GM19043 (cell line): ENCODE measurements around the gene PFDN1.

Source experiments
- ATAC-seq: cut with Tn5 transposase; IDR thresholded peaks from one replicate; pipeline ENCODE4 v1.9.1; 2021; ENCODE audit warnings: low read depth; ENCODE audit not compliant: unreplicated experiment

The PFDN1 gene

DNA sequence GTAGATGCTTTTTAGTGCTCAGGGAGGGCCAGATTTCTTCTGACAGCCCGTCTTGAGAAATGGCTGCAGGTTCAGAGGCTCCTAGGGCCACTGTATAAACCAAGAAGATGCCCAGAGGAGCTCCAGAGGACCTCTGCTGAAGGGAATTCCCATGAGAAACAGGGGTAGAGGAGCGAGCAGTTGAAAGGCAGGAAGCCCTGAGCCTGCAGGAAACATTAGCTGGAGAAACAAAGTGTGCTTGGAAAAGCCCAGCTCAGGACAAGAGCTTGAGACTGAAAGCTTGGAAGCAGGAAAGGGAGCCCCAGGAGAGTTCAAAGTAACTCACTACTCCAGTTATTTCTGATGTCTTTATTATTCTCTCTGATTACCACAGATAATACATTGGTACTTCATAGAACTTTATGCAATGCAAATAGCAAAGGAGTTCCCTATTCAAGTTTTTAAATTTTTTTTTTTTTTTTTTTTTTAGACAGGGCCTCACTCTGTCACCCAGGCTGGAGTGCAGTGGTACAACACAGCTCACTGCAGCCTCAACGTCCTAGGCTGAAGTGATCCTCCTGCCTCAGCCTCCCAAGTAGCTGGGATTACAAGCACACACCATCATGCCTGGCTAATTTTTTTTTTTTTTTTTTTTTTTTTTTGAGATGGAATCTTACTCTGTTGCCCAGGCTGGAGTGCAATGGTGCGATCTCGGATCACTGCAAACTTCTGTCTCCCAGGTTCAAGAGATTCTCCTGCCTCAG, 27.0 kb upstream of the PFDN1 start:
- ATAC-seq: no peak

DNA sequence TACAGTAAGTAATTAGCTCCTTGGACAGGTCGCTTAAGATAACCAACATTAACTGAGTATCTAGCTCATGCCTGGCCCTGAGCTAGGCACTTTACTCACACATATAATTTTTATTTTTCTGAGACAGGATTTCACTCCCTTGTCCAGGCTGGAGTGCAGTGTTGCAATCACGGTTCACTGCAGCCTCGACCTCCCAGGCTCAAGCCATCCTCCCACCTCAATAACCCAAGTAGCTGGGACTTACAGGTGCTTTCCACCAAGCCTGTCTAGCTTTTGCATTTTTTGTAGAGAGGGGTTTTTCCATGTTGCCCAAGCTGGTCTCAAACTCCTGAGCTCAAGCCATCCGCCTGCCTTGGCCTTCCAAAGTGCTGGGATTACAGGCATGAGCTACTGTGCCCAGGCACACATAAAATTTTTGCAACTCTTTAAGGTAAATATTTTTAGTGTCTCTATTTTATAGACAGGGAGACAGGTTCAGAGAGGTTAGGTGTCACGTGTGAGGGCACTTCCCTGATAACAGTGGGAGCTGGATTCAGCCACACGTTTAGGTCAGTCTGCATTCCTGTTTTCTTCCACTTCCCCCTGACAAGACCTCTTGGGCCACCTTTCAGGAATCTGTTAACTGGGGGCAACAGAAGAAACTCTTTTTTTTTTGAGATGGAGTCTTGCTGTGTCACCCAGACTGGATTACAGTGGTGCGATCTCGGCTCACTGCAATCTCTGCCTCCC, 25.3 kb upstream of the PFDN1 start:
- no peak for ATAC-seq

DNA sequence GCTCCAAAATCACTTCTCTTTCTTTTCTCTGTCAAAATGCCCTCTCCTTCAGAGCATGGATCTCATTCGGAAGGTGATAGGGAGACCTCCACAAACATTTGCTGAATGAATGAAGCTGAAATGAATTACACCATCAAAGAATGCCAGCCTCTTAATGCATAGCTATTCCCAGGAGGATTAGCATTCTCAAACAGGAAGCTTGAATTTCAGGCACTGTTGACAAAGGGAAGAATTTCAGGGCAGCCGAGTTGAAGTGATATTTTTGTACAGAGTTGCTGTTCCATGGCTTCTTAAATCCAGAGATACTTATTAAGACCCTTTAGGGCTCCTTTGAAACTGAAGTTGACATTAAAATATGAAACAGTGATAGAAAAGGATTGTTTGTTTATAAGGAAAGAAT, 24.7 kb upstream of the PFDN1 start:
- no peak for ATAC-seq

DNA sequence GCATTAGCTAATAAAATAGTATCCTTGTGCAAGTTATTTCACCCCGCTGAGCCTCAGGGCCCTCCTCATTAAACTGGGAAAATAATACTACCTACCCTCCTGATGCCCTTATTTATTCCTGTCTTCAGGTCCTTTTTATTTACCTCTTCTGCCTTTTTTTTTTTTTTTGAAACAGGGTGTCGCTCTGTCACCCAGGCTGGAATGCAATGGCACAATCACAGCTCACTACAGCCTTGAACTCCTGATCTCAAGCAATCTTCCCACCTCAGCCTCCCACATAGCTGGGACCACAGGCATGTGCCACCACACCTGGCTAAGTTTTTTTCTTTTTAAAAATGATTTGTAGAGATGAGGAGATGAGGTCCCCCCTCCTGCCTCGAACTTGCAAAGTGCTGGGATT, 22.6 kb upstream of the PFDN1 start:
- ATAC-seq: no peak

DNA sequence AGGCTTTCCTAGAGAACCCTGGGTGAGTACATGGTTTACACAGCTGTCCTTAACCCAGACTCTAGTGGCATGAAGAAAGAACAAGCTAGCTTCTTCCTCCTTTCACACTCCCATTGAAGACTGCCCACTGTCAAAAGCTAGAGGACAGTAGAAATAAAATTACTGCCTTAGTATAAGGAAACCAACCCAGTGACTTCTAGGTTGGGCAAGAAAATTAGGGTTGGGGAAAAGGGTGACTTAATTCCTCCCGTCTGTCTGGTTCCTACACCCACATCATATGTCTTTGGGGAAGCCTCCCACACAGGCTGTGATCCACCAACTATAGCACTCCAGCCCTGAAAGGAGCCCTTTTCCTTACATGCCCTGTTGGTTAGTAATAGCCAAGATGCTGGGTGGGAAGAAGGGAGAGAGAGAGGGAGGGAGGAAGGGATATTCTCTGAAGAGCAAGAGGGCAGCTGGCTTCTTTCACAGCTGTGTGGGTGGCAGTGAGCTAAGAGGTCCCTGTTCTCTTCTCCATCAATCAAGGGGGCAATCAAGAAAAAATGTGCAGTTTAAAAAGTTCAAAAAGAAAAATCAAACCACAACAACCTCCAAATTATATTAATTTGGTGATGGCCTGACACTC, 21.8 kb upstream of the PFDN1 start:
- ATAC-seq: no peak

DNA sequence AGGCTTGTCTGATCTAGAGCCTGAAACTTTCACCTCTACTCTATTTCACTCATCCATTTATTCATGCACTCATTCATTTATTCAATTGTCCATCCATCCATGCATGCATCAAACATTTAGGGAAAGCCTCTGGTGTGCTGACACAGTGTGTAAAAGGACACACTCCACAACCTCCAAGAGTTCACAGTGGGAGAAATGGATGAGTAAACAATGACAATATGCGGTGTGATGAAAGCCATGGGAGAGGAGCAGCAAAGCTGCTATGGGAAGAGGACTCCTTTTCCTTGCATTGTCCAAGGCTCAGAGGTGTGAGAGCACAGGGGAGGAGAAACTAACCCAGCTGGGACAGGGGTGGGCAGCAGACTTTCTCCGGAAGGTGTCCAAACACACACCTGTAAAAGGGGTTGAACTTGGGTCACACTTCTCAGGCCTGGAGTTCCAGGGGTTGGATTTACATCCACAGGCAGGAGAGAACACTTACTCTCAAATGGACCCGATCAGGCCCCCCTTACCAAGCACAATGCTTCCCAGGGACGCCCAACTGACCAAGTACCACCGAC, 21.2 kb upstream of the PFDN1 start:
- ATAC-seq: no peak

DNA sequence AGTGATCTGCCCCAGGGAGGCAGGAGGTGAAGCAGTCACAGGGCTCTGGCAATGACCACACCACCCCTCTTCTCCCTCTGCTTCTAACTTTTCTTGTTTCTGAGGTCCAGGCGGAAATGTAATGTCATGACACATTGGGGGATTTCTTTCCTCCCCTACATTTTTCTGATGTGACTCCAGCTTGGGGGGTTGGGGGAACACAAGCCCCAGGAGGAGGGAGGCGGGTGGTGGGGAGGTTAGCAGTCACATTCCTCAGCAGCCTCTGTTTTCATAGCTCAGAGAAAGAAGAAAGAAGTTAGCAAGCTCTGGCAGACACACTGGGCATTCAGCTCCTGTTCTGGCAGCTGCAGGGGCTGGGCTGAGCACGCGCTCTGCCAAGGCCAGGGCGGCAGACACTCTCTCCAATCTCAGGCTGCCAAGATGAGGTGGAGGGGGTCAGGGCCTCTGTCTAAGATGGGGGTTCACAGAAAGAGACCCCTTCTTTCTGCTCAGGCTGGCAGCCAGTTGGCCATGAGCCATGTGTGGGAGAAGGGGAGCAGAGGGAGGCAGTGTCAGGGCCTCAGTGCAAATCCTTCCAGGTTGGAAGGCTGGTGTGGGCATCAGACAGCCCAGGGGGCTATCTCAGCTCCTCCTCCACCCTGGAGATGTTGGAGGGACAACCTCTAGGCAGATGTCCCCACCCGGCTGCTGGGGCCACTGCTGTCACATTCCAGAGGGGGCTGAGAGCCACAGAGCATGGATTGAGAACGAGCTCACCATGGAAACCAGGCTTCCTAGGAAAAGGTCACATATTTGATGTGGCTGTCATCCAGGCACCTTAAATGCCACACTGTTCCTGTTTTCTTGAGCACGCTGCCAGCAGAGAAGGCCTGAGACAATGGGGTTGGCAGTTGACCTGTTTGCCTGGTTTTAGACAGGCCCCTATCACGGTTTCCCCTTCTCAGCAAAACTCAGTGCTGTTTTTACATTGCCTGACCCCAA, 20.1 kb upstream of the PFDN1 start:
- no peak for ATAC-seq

DNA sequence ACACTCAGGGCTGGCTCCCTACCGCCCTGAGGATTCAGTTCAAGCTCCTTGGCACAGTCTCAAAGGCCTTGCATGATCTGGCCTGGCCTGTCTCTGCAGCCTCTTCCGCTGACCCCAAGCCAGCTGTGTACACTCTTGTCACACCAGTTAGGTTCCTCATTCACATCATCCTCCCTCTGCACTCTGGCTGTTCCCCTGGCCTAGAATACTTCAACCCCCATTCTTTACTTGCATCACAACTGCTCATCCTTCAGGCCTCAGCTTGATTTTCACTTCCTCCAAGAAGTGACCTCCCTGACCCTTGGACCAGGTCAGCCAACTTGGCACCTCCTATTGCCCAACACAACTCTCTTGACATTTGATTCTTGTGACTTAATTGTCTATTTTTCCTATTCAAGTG, 18.9 kb upstream of the PFDN1 start:
- ATAC-seq: no peak

DNA sequence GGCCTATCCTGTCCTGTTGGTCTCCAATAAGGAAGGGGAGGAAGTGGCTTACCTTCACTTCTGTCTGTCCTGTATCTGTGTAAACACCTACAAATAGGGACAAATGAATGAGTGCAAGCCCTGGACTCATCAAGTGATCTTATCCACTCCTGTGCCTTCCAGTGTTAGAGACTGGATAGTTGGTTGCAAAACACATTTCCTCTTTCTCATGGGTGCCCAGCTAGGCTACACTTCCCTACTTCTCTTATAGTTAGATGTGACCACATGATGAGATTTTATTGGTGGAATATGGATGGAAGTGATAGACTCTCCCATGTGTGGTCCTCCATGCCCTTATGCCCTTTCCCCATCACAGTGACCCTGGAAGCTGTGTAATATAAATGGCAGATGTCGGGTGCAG, 16.9 kb upstream of the PFDN1 start:
- no peak for ATAC-seq

DNA sequence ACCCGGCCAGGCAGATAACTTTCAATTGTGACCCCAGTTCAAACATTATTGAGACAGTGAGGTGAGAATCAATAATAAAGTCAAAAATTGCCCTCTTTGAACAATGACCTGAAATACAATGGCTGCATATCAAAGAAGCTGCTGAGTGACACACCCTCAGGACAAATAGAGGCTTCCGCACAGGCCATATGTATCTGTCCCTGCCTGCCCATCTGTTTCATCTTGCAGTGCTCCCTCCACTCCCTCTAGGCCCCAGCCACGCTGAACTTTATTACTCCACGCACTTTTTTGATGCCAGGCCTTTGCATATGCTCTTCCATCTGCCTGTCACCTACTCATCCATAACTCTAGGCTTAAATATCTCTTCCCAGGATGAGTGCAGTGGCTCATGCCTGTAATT, 15.9 kb upstream of the PFDN1 start:
- ATAC-seq: no peak

DNA sequence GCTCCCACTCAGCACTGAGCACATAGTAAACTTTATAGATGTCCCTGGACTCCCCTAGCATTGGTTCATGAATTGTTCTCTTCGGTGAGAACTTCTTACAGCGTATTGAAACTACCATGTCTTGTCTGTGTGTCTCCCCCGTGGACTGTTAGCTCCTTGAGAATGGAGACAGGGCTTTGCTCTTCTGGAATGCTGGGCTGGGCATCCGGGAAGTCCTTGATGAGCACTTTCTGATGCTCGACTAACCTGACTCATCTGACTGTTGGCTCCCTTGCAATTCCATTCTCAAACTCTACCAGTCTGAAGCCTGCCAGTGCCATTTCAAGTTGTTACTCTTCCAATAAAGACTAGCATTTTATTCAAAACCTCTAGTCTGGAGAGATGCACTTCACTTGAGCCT, 15.0 kb upstream of the PFDN1 start:
- ATAC-seq: no peak

DNA sequence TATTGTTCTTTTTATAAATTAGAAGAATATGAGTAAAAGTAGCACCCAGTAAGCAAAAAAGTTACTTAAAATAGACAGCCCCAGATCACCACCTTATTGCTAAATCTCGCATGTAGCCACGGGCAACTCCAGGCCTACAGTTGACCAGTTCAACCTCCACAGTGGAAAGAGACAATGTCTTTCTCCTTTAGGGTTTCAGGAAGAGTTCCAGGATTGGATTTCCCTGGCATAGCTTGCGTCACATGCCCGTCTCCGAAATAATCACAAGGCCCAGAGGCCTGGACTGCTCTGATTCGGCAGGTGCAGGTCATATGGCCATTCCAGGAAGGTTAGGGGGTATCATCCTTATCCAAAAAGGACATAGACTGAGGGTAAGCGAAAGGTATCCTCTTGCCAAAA, 9.9 kb upstream of the PFDN1 start:
- ATAC-seq: no peak

DNA sequence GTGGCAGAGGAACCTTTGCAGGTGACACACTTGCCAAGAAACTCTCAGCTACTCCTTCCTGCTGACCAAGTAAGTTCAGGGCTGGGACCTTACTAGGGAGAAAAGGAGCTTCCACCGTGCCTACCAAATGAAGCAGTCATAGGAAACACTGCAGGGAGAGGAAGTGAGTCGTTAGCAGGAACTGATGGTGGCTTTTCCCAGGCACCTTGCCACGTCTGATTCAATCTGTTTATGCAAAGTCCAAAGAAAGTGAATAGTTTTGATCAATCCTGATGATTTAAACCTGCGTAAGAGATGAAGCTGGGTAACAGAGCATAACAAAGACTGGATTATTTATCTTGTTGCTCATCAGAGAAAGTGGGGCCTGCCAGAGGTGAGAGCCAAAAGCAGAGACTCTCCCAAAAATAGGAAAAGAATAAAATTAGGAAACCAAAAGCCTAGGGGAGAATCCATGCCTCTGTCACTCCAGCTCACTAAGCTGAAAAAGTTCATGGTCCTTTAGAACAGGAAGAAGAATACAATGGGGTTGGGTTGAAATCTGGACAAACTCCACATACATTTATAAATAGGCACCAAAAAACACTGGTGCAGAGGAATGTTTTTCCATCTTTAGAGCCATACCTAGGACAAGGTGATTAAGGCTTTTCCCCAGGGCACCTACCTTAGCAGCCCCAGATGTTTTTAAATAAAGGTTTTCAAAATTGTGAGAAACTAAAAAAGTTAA, 9.3 kb upstream of the PFDN1 start:
- ATAC-seq: no peak

DNA sequence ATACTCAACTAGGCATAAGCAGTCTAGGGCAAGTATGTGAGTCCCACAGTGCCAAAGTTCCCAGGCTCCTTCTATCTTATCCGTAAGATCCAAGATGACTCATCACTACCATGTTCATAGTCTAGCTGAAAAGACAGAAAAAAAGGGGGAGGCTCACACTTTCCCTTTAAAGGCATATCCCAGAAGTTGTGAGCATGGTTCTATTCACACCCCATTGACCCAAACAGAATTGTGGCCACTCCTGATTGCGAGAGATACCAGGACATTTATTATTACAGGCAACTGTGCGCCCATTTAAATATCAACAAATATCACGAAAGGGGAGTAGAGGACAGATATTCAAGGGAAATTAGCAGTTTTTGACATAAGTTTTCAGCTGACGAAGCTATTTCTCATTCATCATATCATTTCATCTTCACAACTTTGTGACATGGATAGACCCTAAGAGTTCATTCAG, 8.1 kb upstream of the PFDN1 start:
- no peak for ATAC-seq

DNA sequence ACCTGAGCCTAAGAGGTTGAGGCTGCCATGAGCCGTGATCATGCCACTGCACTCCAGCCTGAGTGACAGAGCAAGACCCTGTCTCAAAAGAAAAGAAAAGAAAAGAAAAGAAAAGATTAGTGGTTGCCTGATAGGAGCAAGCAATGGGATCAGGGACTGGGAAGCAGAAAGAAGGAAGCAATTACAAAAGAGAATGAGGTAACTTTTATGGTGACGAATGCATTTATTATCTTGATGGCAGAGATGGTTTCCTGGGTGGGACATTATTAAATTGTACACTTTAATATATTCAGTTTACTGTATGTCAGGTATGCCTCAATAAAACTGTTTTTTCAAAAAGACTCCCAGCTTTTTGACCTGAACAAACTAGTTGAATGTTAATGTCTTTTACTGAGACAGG, 7.5 kb upstream of the PFDN1 start:
- ATAC-seq: no peak

DNA sequence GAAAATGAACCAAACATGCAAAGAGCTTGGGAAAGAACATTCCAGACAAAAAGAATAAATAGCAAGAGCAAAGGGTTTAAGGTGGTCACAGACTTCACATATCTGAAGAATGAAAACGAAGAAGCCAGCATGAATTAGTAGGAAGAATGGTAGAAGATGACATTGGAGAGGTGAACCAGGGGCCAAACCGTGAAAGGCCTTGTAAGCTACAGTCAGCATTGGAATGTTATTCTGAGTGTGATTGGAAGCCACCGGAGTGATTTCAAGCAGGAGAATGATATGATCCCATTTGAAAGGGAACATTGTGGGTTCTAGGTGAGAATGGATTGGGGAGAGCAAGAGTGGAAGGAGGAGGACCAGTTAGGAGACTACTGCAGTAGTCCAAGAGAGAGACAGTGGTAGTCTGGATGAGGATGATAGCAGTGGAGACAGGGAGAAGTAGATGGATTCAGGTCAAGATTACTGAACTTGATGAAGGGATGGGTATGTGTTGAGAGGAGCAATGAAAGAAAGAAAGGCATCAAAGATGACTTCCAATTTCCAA, 6.9 kb upstream of the PFDN1 start:
- no peak for ATAC-seq

DNA sequence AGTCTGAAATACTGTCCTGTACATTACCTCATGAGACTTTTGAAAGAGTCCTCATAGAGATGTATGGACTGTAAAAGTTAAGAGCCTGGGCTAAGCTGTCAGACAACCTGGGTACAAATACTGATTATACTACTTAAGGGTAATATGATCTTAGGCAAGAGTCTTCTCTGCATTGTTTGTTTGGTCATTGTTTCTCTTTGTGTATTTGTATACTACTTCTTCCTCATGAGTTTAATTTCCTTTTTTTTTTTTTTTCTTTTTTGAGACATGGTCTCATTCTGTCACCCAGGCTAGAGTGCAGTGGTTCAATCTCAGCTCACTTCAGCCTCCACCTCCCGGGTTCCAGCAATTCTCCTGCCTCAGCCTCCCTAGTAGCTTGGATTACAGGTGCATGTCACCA, 2.6 kb upstream of the PFDN1 start:
- no peak for ATAC-seq

DNA sequence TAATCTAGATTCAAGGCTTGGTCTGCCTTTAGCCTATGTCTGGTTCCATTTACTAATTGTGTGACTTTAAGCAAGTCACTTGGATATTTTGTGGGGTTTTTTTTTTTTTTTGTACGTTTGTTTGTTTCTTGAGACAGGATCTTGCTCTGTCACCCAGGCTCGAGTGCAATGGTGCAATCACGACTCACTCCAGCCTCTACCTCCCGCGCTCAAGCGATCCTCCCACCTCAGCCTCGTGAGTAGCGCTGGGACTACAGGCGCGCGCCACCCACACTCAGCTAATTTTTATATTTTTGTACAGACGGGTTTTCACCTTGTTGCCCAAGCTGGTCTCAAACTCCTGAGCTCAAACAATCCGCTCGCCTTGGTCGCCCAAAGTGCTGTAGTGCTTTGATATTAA, 1.1 kb upstream of the PFDN1 start:
- ATAC-seq: no peak

DNA sequence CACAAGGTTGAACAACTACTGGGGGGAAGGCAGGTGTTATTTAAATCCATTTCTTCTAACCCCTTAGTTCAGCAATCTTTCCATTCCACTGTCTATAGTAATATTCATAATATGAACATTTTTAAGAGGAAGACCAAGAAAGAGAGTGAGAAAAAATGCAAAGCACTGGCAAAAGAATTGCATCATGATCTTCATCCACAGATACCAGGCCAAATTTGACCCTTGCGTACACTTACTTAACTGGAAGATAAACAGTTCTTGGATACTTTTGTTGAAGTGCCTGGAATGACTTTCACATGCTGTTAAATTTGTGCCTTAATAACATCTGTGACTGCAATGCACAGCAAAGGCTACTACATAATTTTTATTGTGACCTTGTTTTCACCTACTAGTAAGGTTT, 1.8 kb downstream of the PFDN1 start:
- no peak for ATAC-seq
